Measurements from ENCODE around the gene ZNF486.
"Not testable (repeated sequence)": the region's sequence is repeated elsewhere in the genome, so short reads cannot be mapped to it uniquely, and the experiment has no call there.

- not testable (repeated sequence) for TF ChIP-seq CTCF, POLR2A (IDR thresholded peaks at IDR 0.05)
Observed at GRCh38 chr19:20118064-20118839, 48.8 kb upstream of the ZNF486 start.

All from right lobe of liver (tissue), 4 donors.